ENCODE measurements around the gene ABCA2. TPM values are rescaled to one million over a fixed set of nuclear protein-coding genes. Genes with fewer than 3 reads are reported as not detected.

The ABCA2 gene
- total RNA-seq, 1 donor from 2014 or later: 30.6 TPM

DNA sequence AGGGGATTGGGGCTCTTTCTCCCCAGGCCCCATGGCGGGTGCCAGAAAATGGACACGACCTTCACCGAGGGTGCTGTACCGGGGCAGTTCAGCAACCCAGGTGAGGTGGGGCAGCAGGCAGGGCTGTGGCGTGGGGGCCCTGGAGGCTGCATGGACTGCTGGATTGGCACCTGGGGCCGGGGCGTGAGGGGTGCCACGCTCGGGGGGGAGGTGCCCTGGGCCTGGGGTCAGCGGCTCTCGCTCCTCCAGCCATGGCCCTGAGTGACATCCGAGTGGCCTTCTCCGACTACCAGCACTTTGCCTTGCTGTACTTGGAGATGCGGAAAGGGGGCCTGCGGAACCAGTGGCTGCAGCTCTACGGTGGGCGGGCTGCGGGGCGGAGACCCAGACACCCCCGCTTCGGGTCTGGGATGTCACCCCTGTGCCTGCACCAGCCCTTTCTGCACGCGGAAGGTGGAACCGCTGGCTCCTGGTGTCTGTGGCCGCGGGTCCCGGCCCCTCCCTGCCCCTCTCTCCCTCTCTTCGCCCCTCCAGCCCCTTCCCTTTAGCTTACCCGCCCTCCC, 43.5 kb downstream of the ABCA2 start:
- intact Hi-C loops (cut with micrococcal nuclease): no loop called here

DNA sequence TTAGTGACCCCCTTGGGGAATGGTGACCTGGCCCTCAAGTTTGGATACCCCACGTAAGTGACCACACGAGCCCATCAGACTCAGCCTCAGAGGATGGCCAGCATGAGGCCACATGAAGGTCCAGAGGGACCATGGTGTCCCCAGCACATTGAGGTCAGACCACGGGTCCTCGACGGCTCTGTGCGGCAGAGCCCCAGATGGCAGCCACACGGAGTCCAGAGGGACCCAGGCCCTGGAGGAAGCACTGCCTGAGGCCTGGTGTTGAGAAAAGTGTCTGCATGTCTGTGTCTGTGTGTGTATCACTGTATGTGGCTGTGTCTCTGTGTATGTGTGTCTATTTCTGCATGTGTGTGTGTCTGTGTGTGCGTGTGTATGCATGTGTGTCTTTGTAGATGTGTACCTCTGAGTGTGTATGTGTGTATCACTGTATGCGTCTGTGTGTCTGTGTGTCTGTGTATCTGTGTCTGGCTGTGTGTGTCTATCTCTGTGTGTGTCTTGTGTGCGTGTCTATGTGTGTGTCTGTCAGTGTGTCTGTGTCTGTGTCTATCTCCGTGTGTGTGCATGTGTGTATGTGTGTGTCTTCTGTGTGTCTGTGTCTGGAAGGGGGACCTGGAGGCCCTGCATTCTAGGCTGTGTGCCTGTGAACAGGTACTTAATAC, 44.3 kb downstream of the ABCA2 start:
- intact Hi-C loops (cut with micrococcal nuclease): no loop called here

DNA sequence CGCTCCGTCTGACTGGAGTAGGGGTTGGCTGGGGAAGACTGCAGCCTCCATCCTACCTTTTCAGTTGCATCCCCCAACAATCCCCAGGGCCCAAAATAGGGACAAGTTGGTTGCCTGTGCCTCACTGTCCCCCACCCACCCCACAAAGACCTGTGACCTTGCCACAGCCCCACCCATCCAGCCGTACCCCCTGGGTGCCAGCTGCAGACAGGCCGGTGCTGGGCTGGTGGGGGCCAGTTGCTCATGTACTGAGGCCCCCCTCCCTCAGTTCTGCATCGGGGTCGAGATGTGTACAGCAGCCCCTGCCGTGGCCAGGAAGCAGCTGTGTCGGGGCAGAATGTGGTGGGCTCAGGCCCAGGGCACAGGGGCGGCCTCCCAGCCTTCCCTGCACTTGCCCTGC, 44.9 kb downstream of the ABCA2 start:
- intact Hi-C loops (cut with micrococcal nuclease): no loop called here

DNA sequence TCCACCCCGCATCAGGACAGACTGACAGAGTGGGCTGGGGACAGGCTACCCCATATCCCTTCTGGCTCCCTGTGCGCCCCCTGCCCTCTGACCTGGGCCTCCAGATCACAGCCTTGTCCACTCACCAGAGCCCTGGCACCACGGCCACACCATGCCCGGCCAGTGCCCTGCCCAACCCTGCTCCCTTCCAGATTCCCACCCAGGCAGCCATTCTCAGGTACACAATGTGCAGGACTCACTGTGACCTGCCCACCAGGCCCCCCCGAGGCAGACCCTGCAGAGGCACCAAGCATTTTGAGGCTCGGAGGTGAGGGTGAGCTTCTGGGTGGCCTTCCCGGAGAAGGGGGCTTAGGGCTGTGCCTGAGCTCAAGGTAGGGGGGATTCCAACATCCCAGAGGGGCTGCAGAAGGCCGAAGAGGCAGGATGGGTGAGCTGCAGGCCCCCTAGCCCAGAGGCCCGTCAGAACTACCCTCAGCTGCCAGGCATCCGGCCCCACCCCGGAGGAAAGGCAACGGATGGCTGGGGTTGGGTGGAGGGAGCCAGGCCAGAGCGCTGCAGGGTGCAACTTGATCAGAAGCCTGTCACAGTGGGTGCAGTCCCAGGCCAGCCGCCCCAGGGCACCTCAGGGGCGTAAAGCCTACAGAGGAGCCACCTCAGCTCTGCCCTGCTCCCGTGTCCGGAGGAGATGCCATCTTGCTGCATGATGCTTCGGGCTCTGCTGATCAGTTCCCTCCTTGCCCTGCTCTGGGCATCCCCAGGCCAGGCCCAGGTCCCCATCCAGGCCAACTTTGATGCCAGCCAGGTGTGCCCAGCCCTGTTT, 45.6 kb downstream of the ABCA2 start, which contains the start of gene LCNL1:
LCNL1 (plus strand) TSS at position 762 of the 820 bp plus-strand sequence. CDS start 594 bp downstream, outside the sequence.
- intact Hi-C loops (cut with micrococcal nuclease): no loop called here

GRCh38 chr9:136981588-136982231, 46.3 kb downstream of the ABCA2 start:
- intact Hi-C loops (cut with micrococcal nuclease): no loop called here

GRCh38 chr9:136980669-136981478, 47.2 kb downstream of the ABCA2 start:
- intact Hi-C loops (cut with micrococcal nuclease): no loop called here

- intact Hi-C loops (cut with micrococcal nuclease): no loop called here
Observed at GRCh38 chr9:136979769-136980587, 48.1 kb downstream of the ABCA2 start.

GRCh38 chr9:136978865-136979544, 49.0 kb downstream of the ABCA2 start:
- intact Hi-C loops (cut with micrococcal nuclease): loop anchor here (1.0 kb wide), 3 partner anchors 13 to 43 kb away; partner anchors contain the start of gene PAXX

DNA sequence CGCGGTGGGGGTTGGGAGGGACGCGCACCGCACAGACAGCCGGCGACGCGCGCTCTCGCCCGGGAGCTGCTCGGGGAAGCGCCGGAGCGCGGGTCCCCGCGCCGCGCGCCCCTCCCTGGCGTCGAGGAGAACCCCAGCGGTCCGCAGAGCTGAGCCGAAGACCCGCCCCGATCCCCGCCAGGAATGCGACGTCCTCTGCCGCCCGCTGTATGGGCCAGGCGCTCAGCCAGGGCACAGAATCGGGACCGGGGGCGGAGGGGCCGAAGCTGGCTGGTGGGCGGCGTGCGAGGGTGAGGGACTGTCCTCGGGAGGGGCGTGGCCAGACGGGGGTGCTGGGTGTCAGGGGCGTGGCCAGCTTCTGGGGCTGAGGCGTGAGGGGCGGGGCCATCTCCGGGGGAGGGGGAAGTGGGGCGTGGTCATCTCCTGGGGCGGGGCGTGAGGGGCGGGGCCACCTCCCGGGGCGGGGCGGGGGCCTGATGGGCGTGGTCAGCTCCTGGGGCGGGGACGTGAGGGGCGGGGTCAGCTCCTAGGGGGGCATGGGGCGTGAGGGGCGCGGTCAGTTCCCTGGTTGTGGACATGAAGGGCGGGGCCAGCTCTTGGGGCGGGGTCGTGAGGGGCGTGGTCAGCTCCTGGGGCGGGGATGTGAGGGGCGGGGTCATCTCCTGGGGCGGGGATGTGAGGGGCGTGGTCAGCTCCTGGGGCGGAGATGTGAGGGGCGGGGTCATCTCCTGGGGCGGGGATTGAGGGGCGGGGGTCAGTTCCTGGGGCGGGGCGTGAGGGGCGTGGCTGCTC, 49.8 kb downstream of the ABCA2 start:
- intact Hi-C loops (cut with micrococcal nuclease): loop anchor here (1.0 kb wide), 3 partner anchors 14 to 44 kb away; partner anchors contain the start of gene PAXX

GRCh38 chr9:136977649-136978072, 50.4 kb downstream of the ABCA2 start:
- intact Hi-C loops (cut with micrococcal nuclease): loop anchor here (1.0 kb wide), 3 partner anchors 15 to 45 kb away; partner anchors contain the start of gene PAXX

DNA sequence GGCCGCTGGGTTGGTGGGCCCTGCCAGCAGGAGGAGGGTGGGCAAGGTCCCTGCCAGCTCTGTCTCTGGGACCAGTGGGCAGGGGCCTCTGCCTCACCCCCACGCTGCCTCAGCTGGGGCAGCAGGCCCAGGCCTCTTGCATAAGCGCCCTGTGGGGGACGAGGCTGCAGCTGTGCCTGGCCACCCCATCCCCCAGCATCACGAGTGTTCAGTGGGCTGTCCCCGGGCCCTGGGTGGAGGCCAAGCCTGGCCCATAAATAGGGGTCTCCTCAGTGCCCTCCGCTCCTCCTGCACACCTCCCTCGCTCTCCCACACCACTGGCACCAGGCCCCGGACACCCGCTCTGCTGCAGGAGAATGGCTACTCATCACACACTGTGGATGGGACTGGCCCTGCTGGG, 50.8 kb downstream of the ABCA2 start, which contains the start of gene PTGDS:
PTGDS (plus strand) TSS at position 282 of the 400 bp plus-strand sequence; CDS start at position 357, 75 bp downstream.
- intact Hi-C loops (cut with micrococcal nuclease): no loop called here

- intact Hi-C loops (cut with micrococcal nuclease): no loop called here
Observed at GRCh38 chr9:136975644-136976043, 52.4 kb downstream of the ABCA2 start.

GRCh38 chr9:136974817-136975535, 53.1 kb downstream of the ABCA2 start:
- intact Hi-C loops (cut with micrococcal nuclease): no loop called here

GRCh38 chr9:136973618-136974617, 54.1 kb downstream of the ABCA2 start:
- intact Hi-C loops (cut with micrococcal nuclease): no loop called here

DNA sequence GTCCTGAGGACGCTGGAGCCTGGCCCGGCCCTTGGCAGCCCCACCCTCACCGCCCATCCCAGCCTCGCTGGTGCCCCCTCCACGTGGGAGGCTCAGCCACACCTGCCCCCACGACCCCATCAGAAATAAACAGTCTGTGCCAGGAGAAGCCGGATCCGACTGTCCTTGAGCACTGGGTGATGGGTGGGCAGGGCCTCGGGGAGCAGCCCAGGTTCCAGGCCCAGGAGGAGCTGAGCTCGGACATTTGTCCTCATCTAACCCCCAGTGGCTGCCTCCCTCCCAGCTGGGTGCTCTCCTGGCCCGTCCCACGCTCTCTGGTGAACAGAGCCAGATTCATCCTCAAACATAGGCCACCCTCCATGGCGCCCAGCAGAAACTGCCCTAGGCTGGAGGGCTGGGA, 55.3 kb downstream of the ABCA2 start:
- intact Hi-C loops (cut with micrococcal nuclease): no loop called here

GRCh38 chr9:136972335-136972734, 55.7 kb downstream of the ABCA2 start:
- intact Hi-C loops (cut with micrococcal nuclease): no loop called here

All from T-helper 2 cell treated with Interferon-gamma antibody and Interleukin-4, amounts not matched to agents 100 ng/mL and 5 ng/mL, for 36 hours (primary cell).